ENCODE measurements around the gene FOXC2. TPM values are rescaled to one million over a fixed set of nuclear protein-coding genes. Genes with fewer than 3 reads are reported as not detected.
A peak's percentile ranks its signal among the peaks of the same experiment; 100 is the strongest.

FOXC2 gene
- total RNA-seq, 6 experiments from 2014 or later: 0.20 TPM; not detected in 5

DNA sequence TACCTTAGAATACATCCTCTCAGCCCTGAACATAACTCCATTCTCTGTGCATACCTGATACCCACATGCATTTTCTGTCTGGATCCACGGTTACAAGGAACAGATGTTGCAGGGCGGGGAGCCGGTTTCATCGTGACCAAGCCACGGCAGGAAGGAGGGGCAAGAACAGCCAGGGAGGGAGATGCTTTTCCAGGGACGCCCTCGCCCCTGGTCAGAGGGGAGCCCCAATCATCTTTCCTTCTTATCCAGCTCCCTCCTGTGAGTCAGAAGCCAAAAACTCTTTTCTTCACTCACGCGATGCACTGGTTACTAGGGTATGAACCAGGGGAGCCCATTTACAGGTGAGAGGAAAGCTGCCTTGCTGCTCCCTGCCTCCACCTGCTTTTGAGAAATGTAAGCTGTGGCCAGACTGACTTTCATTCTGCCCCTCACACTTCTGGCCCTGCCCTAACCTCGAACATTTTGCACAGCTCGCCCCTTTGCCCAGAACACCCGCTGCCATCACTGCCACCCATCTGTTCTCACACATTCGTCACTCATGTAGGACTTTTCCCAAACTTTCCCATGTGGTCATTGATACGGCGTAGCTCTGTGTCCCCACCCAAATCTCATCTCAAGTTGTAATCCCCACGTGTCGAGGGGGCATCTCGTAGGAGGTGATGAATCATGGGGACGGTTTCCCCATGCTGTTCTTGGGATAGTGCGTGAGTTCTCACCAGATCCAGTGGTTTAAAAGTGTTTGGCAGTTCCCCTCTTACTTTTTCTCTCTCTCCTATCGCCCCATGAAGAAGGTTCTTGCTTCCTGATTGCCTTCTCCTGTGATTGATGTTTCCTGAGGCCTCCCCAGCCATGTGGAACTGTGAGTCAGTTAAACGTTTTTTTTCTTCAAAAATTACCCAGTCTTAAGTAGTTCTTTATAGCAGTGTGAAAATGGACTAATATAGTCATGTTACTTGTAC, 32.3 kb downstream of the FOXC2 start:
- Histone ChIP-seq H3K9me3 (no peaks in the 10 kb centered on the region), H3K4me1 (no peaks in the 10 kb centered on the region)

DNA sequence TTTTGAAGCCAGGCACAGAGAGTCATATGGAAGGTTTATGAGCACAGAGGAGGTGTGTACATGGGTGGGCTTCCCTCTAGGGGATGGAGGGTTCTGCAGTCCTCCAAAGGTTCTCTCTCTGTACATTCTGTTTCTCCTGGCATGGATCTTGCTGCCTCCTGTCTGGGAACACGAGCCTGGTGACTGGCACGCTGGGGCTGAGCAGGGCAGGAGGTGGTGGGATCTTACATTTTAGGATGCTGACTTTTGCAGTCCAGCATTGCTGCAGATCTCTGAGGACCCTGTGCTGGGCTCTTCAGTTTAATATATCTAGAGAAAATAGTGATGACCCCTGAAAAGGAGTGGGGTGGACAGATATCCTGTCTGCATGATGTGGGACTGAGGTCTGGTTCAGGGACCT, 34.7 kb downstream of the FOXC2 start:
- no peak overlapping the region for H3K4me3 ChIP-seq
- intact Hi-C loops (cut with DNase I): no loop called here
- TF ChIP-seq, protein P1, sequence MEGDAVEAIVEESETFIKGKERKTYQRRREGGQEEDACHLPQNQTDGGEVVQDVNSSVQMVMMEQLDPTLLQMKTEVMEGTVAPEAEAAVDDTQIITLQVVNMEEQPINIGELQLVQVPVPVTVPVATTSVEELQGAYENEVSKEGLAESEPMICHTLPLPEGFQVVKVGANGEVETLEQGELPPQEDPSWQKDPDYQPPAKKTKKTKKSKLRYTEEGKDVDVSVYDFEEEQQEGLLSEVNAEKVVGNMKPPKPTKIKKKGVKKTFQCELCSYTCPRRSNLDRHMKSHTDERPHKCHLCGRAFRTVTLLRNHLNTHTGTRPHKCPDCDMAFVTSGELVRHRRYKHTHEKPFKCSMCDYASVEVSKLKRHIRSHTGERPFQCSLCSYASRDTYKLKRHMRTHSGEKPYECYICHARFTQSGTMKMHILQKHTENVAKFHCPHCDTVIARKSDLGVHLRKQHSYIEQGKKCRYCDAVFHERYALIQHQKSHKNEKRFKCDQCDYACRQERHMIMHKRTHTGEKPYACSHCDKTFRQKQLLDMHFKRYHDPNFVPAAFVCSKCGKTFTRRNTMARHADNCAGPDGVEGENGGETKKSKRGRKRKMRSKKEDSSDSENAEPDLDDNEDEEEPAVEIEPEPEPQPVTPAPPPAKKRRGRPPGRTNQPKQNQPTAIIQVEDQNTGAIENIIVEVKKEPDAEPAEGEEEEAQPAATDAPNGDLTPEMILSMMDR (IDR thresholded peaks at IDR 0.05): no peak
- no peaks in the 10 kb centered on the region for H3K27me3 ChIP-seq
- WGBS (ENCODE audit: insufficient coverage, low coverage, low lambda C conversion rate, missing lambda C conversion rate): no CpG with 5 or more reads among the region's 2 CpGs
- H3K4me1 ChIP-seq: no peaks in the 10 kb centered on the region
- no peaks in the 10 kb centered on the region for H3K36me3 ChIP-seq
- DNase-seq (no peak), ATAC-seq (no peak)
- no peak overlapping the region for H3K27ac ChIP-seq
- no peaks in the 10 kb centered on the region for H3K9me3 ChIP-seq

More for the DNA sequence above, 32.3 kb downstream of the FOXC2 start:
- intact Hi-C loops (cut with DNase I): no loop called here
- Histone ChIP-seq H3K4me3 (no peak overlapping the region), H3K27me3 (no peaks in the 10 kb centered on the region), H3K36me3 (no peaks in the 10 kb centered on the region), H3K27ac (no peak overlapping the region)
- no peak for DNase-seq
- TF ChIP-seq, protein P1 (IDR thresholded peaks at IDR 0.05): no peak
- TF ChIP-seq POLR2A (IDR thresholded peaks at IDR 0.05): no peak
- 39% methylated on average over 17 of the region's 22 CpGs for WGBS (ENCODE audit: insufficient coverage, low coverage, low lambda C conversion rate, missing lambda C conversion rate)
- no peak for ATAC-seq

DNA sequence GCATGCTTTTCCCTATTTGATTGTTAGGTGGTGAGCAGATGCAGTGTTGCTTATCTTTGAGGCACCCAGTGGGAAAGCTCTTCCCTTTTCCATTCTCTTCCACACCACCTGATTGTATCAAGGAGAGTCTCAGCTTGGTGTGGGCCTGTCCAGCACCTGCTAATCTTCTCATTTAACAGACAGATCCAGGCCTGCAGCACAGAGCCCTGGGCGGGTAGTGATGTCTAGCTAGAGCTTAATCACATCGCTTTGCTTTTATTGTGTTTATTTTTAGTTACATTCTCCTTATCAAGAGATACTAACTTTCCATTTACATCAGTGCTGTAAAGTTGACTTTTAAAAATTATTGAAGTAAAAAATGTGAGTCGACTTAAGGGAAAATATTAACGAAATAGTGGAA, 35.9 kb downstream of the FOXC2 start:
- H3K4me3 ChIP-seq: no peak overlapping the region
- H3K9me3 ChIP-seq: no peaks in the 10 kb centered on the region
- H3K36me3 ChIP-seq: no peaks in the 10 kb centered on the region
- no peaks in the 10 kb centered on the region for H3K27me3 ChIP-seq
- no peak for TF ChIP-seq POLR2A (IDR thresholded peaks at IDR 0.05)
- TF ChIP-seq, protein P1 (IDR thresholded peaks at IDR 0.05): no peak
- DNase-seq: no peak
- 64% methylated on average over 4 of the region's 4 CpGs for WGBS (ENCODE audit: insufficient coverage, low coverage, low lambda C conversion rate, missing lambda C conversion rate)
- ATAC-seq: no peak
- intact Hi-C loops (cut with DNase I): no loop called here
- no peaks in the 10 kb centered on the region for H3K4me1 ChIP-seq
- no peak overlapping the region for H3K27ac ChIP-seq

DNA sequence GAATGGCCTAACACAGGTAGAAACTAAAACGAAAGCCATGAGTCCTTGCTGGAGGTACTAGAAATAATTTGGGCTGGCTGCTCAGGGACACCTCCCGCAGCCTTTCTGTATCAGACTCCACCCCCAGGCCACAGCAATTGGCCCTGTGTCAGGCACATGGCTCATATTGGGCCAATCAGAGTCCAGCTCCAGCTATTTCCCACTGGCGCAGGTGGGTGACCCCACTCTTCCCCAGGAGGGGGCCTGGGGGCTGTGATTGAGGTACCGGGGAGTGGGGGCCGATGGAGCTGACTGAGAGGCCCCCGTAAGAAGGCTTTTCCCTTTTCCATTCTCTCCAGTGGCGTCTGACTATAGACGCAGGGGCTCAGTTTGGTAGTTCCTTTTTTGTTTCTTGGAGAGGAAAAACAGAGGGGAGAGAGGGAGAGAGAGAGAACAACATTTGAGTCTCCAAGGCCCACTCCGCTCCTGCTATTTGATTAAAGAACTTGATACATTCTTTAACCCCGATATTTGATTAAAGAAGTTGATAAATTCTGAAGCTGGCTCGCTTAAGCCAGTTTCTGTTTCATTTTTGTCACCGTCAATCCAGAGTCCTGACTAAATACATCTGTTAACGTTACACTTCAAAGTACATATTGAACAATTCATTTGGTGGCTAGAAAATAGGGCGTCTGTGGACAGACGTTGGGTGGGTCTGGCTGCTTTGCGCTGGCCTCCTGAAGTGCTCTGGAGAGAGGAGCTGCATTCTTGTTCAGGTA, 38.0 kb downstream of the FOXC2 start:
- no peak for DNase-seq
- 46% methylated on average over 14 of the region's 16 CpGs for WGBS (ENCODE audit: insufficient coverage, low coverage, low lambda C conversion rate, missing lambda C conversion rate)
- Histone ChIP-seq H3K27ac (no peak overlapping the region), H3K9me3 (no peaks in the 10 kb centered on the region), H3K4me1 (no peaks in the 10 kb centered on the region), H3K27me3 (no peaks in the 10 kb centered on the region), H3K36me3 (no peaks in the 10 kb centered on the region), H3K4me3 (peak overlapping the region in 1 of 3 donors; percentile 0)
- ATAC-seq: no peak
- TF ChIP-seq POLR2A (IDR thresholded peaks at IDR 0.05): no peak
- TF ChIP-seq, protein P1 (IDR thresholded peaks at IDR 0.05): no peak
- intact Hi-C loops (cut with DNase I): no loop called here
